ENCODE data around the gene MCF2L.
A peak's percentile ranks its signal among the peaks of the same experiment; 100 is the strongest.

Gene MCF2L

GRCh38 chr13:112965573-112966115 lies 3.4 kb upstream of the MCF2L start:
- no peak for DNase-seq

DNA sequence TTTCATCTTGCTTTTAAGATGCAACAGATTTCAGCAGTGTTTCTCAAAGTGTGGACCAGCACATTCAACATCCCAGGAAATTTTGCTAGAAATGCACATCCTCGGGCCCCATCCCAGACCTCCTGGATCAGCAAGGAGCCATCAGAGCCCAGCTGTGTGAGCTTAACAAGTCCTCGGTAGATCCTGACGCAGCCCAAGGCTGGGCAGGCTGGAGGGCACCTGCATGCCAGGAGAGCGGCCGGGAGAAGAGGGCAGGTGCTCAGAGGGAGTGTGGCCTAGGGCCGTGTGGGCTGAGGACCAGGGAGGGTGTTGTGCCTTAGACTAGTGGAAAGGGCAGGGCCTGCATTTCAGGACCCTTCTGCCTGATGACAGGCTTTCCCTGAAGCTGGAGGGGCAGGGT lies 2.2 kb upstream of the MCF2L start:
- no peak for DNase-seq

DNA sequence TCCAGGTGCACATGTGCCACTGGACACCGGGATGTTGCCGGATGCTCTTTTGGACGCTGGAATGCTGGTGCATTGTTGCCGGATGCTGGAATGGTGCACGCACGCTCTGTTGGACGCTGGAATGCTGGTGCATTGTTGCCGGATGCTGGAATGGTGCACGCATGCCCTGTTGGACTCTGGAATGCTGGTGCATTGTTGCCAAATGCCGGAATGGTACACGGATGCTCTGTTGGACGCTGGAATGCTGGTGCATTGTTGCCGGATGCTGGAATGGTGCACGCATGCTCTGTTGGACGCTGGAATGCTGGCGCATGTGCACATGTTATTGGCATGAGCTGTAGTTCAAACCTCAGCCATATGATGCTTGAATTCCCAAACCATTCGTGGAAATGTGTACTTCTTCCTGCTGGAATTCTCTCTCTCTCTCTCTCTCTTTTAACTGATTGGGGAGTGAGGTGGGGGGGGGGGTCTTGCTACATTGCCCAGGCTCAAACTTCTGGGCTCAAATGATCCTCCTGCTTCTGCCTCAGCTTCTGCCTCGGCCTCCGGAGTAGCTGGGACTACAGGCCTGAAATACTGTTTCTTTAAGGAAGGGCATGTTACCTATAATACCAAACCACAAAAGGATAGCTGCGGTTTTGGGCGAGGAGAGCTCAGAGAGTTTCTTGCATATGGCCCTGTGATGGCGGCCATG lies 1.2 kb upstream of the MCF2L start:
- no peak for DNase-seq

DNA sequence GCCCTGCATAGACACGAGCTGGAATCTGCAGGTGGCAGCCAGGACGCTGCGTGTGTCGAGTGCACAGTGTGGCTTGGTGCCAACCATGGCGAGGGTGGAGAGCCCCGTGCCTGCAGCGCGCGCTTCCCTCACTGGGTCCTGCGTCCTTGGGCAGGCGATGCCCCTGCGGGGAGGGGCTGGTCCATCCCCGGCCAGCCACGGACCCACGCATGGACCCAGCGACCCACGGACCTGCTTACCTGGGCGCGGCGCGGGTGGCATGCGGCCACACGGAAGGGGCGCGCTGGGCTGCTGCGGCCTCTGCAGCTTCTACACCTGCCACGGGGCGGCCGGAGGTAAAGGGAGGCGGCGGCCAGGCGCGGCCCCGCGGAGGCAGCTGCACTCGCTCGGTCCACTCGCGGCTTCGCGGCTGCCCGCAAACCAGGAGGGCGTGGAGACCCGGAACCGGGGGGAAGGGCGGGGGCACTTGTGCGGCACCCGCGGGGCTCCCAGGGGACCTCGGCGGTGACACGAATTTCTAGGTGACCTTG lies 569 bp upstream of the MCF2L start:
- peak; percentile 51 for DNase-seq

DNA sequence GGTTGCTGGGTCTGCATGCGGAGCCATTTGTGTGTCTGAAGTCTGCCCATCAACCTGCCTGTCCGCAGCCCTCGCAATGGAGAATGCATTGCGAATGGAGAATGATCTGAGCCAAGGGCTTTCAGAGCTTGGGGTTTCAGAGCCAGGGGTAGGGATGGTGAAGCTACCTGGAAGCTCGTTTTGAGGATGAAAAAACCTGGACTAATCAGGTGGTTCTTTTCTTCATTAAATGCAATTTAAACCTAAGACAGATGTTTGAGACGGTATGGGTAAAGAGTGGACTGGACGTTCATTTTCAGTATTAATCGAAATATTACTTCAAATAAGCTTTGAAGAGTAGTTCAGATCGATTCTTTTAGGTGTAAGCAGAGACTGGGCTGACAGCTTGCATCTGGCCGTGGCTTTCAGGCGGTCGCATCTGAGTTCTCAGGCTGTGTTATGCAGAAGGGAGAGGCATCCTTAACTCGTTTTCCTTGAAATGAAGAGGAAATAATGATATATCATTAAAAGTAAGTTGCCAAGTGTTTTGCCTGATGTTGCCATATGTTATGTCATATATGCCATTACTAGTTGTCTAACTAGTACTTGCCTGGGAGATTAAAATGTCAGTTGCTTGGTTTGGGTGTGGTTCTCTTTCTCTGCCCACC lies 801 bp downstream of the MCF2L start:
- DNase-seq: no peak

DNA sequence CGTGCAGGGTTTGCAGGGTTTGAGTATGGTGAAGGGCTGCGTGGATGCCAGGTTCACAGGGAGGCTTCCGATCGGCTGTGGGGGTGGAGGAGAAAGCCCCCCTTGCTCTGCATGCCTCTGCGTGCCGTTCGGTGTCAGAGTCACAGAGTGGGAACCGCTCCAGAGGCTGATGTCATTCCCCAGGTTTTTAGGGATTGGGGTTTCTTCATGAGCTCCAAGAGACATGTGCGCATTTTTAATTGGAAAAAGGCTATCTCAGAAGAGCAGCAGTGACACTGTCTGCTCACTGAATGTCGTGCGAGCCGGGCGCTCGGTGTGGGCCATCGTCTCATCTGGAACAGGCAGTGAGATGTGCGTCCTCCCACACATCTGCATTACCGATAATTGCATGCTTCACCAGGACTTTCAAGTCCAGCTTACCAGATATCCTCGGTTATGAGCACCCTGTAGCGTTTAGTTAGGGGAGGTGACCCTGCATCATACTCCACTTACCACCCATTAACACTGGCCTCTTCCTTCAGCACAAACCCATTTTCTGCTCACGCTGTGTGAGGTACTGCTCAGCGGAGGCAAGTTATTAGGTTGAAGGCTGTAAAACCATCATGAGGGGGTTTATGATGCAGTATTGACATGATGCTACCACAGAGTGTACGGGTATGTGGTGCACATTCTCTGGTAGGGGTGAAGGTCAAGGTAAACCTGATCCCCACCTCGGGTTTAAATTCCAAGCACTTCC lies 1.7 kb downstream of the MCF2L start:
- no peak for DNase-seq

GRCh38 chr13:112971288-112971643 lies 2.3 kb downstream of the MCF2L start:
- DNase-seq: no peak

- no peak for DNase-seq
Measured at GRCh38 chr13:112972258-112972657, 3.2 kb downstream of the MCF2L start.

GRCh38 chr13:112972867-112973576 lies 4.0 kb downstream of the MCF2L start:
- no peak for DNase-seq

- no peak for DNase-seq
Measured at GRCh38 chr13:112973577-112973951, 4.5 kb downstream of the MCF2L start.

DNA sequence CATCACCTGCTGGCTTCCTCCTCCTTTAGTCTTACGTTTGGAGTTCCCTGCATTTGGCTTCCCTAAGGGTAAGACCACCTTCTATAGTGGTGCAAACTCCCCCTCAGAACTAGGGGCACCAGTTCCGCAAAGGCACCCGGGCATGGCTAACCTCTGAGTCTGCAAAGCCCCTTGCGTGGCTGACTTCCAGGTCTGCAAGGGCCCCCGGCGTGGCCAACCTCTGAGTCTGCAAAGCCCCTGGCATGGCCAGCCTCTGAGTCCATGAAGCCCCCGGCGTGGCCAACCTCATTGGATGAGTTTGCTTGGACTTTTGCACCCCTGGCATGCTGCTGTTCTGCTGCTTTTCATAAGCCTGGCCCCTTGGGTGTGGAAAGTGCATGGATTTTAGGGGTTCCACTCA lies 5.1 kb downstream of the MCF2L start:
- DNase-seq: no peak

GRCh38 chr13:112974671-112975070 lies 5.7 kb downstream of the MCF2L start:
- no peak for DNase-seq

GRCh38 chr13:112975401-112975939 lies 6.5 kb downstream of the MCF2L start:
- no peak for DNase-seq

DNA sequence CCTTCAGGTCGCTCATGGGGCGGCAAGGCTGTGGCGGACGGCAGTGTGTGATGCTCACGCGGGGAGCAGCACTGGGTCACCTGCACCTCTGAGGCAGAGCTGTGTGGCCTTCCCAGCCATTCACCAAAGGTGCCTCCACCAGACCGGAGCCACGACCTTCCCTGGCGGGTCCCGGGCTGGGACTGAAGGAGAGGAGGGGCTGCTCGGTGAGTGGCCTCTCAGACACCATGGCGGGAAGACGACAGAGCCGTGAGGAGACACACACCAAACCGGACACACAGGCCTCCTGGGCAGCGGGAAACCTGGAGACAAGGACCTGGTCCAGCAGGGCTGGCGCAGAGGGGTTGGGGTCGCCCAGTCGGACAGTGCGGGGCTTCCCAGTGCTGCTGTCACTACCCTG lies 7.5 kb downstream of the MCF2L start:
- DNase-seq: no peak

- DNase-seq: no peak
Measured at GRCh38 chr13:112977091-112977490, 8.1 kb downstream of the MCF2L start.

GRCh38 chr13:112977525-112977924 lies 8.5 kb downstream of the MCF2L start:
- DNase-seq: no peak

- no peak for DNase-seq
Measured at GRCh38 chr13:112978561-112979405, 9.8 kb downstream of the MCF2L start.

DNA sequence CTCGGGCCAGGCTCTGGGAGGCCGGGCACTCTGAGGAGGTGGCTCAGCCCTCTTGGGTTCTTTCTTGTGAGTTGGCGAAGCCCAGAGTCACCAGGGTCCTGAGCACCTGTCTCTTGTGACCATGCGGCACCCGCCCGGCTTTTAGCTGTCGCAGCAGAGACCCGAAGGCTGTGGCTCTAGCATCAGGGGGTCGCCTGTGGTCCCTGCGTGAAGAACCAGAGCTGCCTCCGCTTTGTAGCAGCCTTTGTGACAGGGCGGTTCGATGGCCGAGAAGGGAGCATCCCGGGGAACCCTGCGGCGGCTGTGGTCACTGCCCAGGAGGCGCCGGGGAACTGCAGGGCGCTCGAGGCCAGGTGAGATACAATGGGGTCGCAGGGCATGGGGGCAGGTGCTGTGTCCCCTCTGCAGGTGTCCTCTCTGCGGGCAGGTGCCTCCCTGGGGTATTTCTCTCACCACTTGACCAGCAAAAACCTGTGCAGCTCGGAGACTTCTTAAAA lies 10.4 kb downstream of the MCF2L start:
- DNase-seq: no peak

GRCh38 chr13:112980434-112980833 lies 11.4 kb downstream of the MCF2L start:
- DNase-seq: no peak

DNA sequence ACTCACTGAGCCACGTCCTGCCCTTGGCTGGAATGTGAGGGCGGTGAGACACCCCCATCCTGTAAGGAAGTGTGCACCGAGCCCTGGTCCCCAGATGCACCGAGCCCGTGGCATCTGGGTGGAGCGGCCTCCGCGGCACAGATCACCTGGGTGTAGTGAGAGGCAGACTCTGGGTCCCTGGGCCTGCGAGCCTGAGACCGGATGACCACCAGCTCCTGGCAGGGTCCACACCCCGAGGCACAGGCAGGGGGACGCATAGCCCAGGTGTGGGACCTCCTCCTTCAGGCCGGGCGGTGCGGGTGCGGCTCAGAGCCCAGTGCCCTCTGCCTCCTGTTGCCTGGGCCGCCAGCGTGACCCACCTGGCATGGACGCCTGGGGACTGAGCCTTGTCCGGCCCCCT lies 12.4 kb downstream of the MCF2L start:
- no peak for DNase-seq

DNA sequence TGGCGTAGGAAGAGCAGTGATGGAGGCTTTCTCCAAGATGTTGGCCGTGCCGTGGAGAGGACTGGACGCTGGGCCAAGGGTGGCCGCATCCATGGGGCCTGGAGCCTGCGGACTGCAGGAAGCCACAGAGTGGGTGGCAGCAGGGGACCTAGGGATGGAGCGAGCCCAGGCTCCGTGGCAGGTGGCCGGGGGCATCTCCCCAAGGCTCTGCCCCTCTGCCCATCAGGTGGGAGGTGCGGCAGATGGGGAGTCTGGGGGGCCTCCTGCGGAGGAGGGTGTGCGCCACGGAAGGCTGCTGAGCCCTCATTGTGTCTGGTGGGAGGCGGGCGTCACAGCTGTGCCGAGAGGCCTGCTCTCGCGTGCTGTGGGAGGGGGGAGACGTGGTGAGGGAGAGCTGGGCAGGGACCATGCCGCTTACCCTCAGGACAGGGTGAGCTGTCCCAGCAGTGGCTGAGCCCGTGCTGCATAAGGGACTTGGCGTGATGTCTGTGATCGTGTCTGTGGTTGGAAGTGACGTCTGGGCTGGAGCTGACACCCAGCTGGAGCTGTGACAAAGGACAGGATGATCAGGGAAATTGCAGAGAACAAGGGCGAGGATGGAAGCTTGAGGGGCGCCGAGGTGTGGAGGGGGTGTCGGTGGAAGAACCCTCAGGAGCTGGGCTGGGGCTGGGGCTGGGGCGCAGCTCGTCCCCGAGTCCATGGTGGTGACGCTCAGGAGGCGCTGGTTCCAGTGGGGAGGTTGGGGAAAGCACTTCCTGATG lies 13.4 kb downstream of the MCF2L start:
- no peak for DNase-seq

Data from stimulated activated CD8-positive, alpha-beta memory T cell treated with anti-CD3 and anti-CD28 coated beads, Interleukin-4, amount 100 ng/mL, for 48 hours (primary cell).